ENCODE data around the gene MARCHF10. TPM values are rescaled to one million over a fixed set of nuclear protein-coding genes. Genes with fewer than 3 reads are reported as not detected.

Gene MARCHF10
- total and polyA plus RNA-seq, 2 of the 4 experiments (the other 2 are of a cell fraction): 0.18 to 0.74 TPM

- TF ChIP-seq RCOR1 (IDR thresholded peaks at IDR 0.05; ENCODE audit: insufficient replicate concordance, low read length) (no peak), RFX5 (IDR thresholded peaks at IDR 0.05; ENCODE audit: low read depth, low read length) (no peak)
These were observed 155.7 kb downstream of the MARCHF10 start (continued) for GRCh38 chr17:62652251-62653001.

Small RNA genes within 50 kb of the gene (microRNA-seq; reads per million reads assigned to microRNA genes)
- gene RF00019 (ENCODE audit: insufficient read depth, insufficient read length) (not detected), gene RNU6-446P (ENCODE audit: insufficient read depth, insufficient read length) (not detected)

Small RNA genes within 50 kb of the gene (small RNA-seq; reads per million reads assigned to genes)
- gene RF00019: 0 reads per million in 5 experiments
- 0 reads per million in 5 experiments for gene RNU6-446P

Other genes with a start within 250 kb of the MARCHF10 start
- 37.5 and 39.3 TPM in 2 replicates for gene MRC2, start 180.6 kb downstream of the MARCHF10 start, total RNA-seq (2012; rRNA removed)
- 137 and 152 TPM in 2 replicates for gene MRC2, start 180.6 kb downstream of the MARCHF10 start, polyA plus RNA-seq (2012; rRNA removed)
- gene TANC2, start 157.9 kb upstream of the MARCHF10 start, total RNA-seq (2012; rRNA removed): 40.0 and 41.4 TPM in 2 replicates
- 18.5 and 20.6 TPM in 2 replicates for gene TANC2, start 157.9 kb upstream of the MARCHF10 start, polyA plus RNA-seq (2012; rRNA removed)

Measured in IMR-90 (cell line).